ENCODE data around the gene HNRNPLL. TPM values are rescaled to one million over a fixed set of nuclear protein-coding genes. Genes with fewer than 3 reads are reported as not detected.

The HNRNPLL gene
- total and polyA plus RNA-seq, 2 of the 13 experiments (the other 11 are each of a cell fraction or from before 2014, with no cell fraction given) = 49.4 to 103 TPM

GRCh38 chr2:38537937-38538525 lies 64.7 kb downstream of the HNRNPLL start:
- WGBS (ENCODE audit: low lambda C conversion rate) = 70% methylated on average over 3 of the region's 3 CpGs
- ChIA-PET CTCF (ENCODE audit: low intra/inter-chr PET ratio, low total read pairs) (no interaction called here), POLR2A (no interaction called here)
- Histone ChIP-seq H3K9ac (ENCODE audit: insufficient read depth, low read depth, low read length) (no peak overlapping the region), H2AFZ (ENCODE audit: low read length) (no peak overlapping the region), H3K4me3 (replicated peaks in 1 of 3; ENCODE audit: insufficient read depth in 1 of 3, low read depth in 2 of 3, low read length in 3 of 3) (no peak overlapping the region), H3K27me3 (ENCODE audit: control insufficient read depth in 1 of 2, insufficient read depth in 2 of 2, low read length in 2 of 2) (no peaks in the 10 kb centered on the region), H3K27ac (ENCODE audit: extremely low read length, insufficient read depth, low read length) (no peak overlapping the region), H3K4me1 (ENCODE audit: insufficient read depth, low read length) (peaks cover 68% of the 10 kb centered on the region), H4K20me1 (ENCODE audit: insufficient read depth, low read length) (no peaks in the 10 kb centered on the region), H3K36me3 (replicated peaks in 1 of 2; ENCODE audit: control insufficient read depth in 1 of 2, insufficient read depth in 2 of 2, low read length in 2 of 2) (no peaks in the 10 kb centered on the region), H3K4me2 (ENCODE audit: low read depth, low read length) (no peak overlapping the region), H3K9me3 (ENCODE audit: low read length) (no peaks in the 10 kb centered on the region), H3K79me2 (ENCODE audit: insufficient read depth, low read length) (no peaks in the 10 kb centered on the region)
- in situ Hi-C loops (cut with HindIII; ENCODE audit: extremely low pct_ligation_motif_present, low pct_unique_long_range_greater_than_20kb) = loop anchor here (5.0 kb wide), 1 partner anchor 199 kb away; no protein-coding TSS in a partner anchor
- FAIRE-seq (no peak), DNase-seq (ENCODE audit: low spot score) (no peak), ATAC-seq (no peak)
- no TSS peak for BruUV-seq (replicated peaks)
- intact Hi-C loops (cut with micrococcal nuclease; ENCODE audit: unreplicated experiment) = loop anchor here (2.0 kb wide), 1 partner anchor 43 kb away; no protein-coding TSS in a partner anchor
- TF ChIP-seq ZNF276 (CRISPR knock-in tag; IDR thresholded peaks at IDR 0.05; ENCODE audit: low read depth) (no peak), SMC3 (IDR thresholded peaks at IDR 0.05; ENCODE audit: low read length) (no peak), ZNF20 (CRISPR knock-in tag; IDR thresholded peaks at IDR 0.05) (no peak), CEBPG (CRISPR knock-in tag; IDR thresholded peaks at IDR 0.05) (no peak), ZNF552 (CRISPR knock-in tag; IDR thresholded peaks at IDR 0.05; ENCODE audit: borderline replicate concordance) (no peak), MAFG (CRISPR knock-in tag; IDR thresholded peaks at IDR 0.05) (no peak), ZGPAT (CRISPR knock-in tag; IDR thresholded peaks at IDR 0.05) (no peak), AHDC1 (CRISPR knock-in tag; IDR thresholded peaks at IDR 0.05; ENCODE audit: borderline replicate concordance) (no peak), TSC22D2 (CRISPR knock-in tag; IDR thresholded peaks at IDR 0.05; ENCODE audit: borderline replicate concordance) (no peak), NR0B2 (CRISPR knock-in tag; IDR thresholded peaks at IDR 0.05) (no peak), NFE2L2 (IDR thresholded peaks at IDR 0.05; ENCODE audit: low read length) (no peak), SOX6 (IDR thresholded peaks at IDR 0.05) (no peak), SOX6 (CRISPR knock-in tag; IDR thresholded peaks at IDR 0.05) (no peak)
